Measurements from ENCODE around the gene GRK5. TPM values are rescaled to one million over a fixed set of nuclear protein-coding genes. Genes with fewer than 3 reads are reported as not detected.
A peak's percentile ranks its signal among the peaks of the same experiment; 100 is the strongest.

Gene GRK5
- total RNA-seq, 1 experiment from 2014 or later = 1.2 TPM

- no peaks in the 10 kb centered on the region for H3K36me3 ChIP-seq (replicated peaks; ENCODE audit: control insufficient read depth, insufficient read depth, low read length)
- DNase-seq = no peak
- H3K4me3 ChIP-seq (ENCODE audit: insufficient read depth, low read depth, low read length) = no peak overlapping the region
- no peaks in the 10 kb centered on the region for H3K27me3 ChIP-seq (ENCODE audit: control insufficient read depth, insufficient read depth, low read length)
Measured at GRCh38 chr10:119495021-119495505, 287.7 kb downstream of the GRK5 start.

GRCh38 chr10:119495545-119495944 lies 288.2 kb downstream of the GRK5 start:
- no peak for DNase-seq
- Histone ChIP-seq H3K36me3 (replicated peaks; ENCODE audit: control insufficient read depth, insufficient read depth, low read length) (no peaks in the 10 kb centered on the region), H3K27me3 (ENCODE audit: control insufficient read depth, insufficient read depth, low read length) (no peaks in the 10 kb centered on the region), H3K4me3 (ENCODE audit: insufficient read depth, low read depth, low read length) (no peak overlapping the region)

- no peaks in the 10 kb centered on the region for H3K27me3 ChIP-seq (ENCODE audit: control insufficient read depth, insufficient read depth, low read length)
- H3K36me3 ChIP-seq (replicated peaks; ENCODE audit: control insufficient read depth, insufficient read depth, low read length) = no peaks in the 10 kb centered on the region
- no peak for DNase-seq
- no peak overlapping the region for H3K4me3 ChIP-seq (ENCODE audit: insufficient read depth, low read depth, low read length)
Measured at GRCh38 chr10:119496273-119496672, 288.9 kb downstream of the GRK5 start.

- Histone ChIP-seq H3K27me3 (ENCODE audit: control insufficient read depth, insufficient read depth, low read length) (no peaks in the 10 kb centered on the region), H3K4me3 (ENCODE audit: insufficient read depth, low read depth, low read length) (no peak overlapping the region), H3K36me3 (replicated peaks; ENCODE audit: control insufficient read depth, insufficient read depth, low read length) (no peaks in the 10 kb centered on the region)
- DNase-seq = no peak
Measured at GRCh38 chr10:119497243-119497642, 289.9 kb downstream of the GRK5 start.

- no peak for DNase-seq
- Histone ChIP-seq H3K4me3 (ENCODE audit: insufficient read depth, low read depth, low read length) (no peak overlapping the region), H3K27me3 (ENCODE audit: control insufficient read depth, insufficient read depth, low read length) (no peaks in the 10 kb centered on the region), H3K36me3 (replicated peaks; ENCODE audit: control insufficient read depth, insufficient read depth, low read length) (no peaks in the 10 kb centered on the region)
Measured at GRCh38 chr10:119498889-119499676, 291.7 kb downstream of the GRK5 start.

- Histone ChIP-seq H3K27me3 (ENCODE audit: control insufficient read depth, insufficient read depth, low read length) (no peaks in the 10 kb centered on the region), H3K36me3 (replicated peaks; ENCODE audit: control insufficient read depth, insufficient read depth, low read length) (no peaks in the 10 kb centered on the region), H3K4me3 (ENCODE audit: insufficient read depth, low read depth, low read length) (no peak overlapping the region)
- DNase-seq = no peak
Measured at GRCh38 chr10:119499677-119500002, 292.3 kb downstream of the GRK5 start.

- Histone ChIP-seq H3K27me3 (ENCODE audit: control insufficient read depth, insufficient read depth, low read length) (no peaks in the 10 kb centered on the region), H3K36me3 (replicated peaks; ENCODE audit: control insufficient read depth, insufficient read depth, low read length) (no peaks in the 10 kb centered on the region), H3K4me3 (ENCODE audit: insufficient read depth, low read depth, low read length) (no peak overlapping the region)
- DNase-seq = no peak
Measured at GRCh38 chr10:119500123-119500795, 292.9 kb downstream of the GRK5 start.

GRCh38 chr10:119500821-119501220 lies 293.4 kb downstream of the GRK5 start:
- H3K27me3 ChIP-seq (ENCODE audit: control insufficient read depth, insufficient read depth, low read length) = no peaks in the 10 kb centered on the region
- no peak for DNase-seq
- H3K36me3 ChIP-seq (replicated peaks; ENCODE audit: control insufficient read depth, insufficient read depth, low read length) = no peaks in the 10 kb centered on the region
- H3K4me3 ChIP-seq (ENCODE audit: insufficient read depth, low read depth, low read length) = no peak overlapping the region

GRCh38 chr10:119501690-119502089 lies 294.3 kb downstream of the GRK5 start:
- no peaks in the 10 kb centered on the region for H3K36me3 ChIP-seq (replicated peaks; ENCODE audit: control insufficient read depth, insufficient read depth, low read length)
- no peak for DNase-seq
- no peak overlapping the region for H3K4me3 ChIP-seq (ENCODE audit: insufficient read depth, low read depth, low read length)
- no peaks in the 10 kb centered on the region for H3K27me3 ChIP-seq (ENCODE audit: control insufficient read depth, insufficient read depth, low read length)

- Histone ChIP-seq H3K4me3 (ENCODE audit: insufficient read depth, low read depth, low read length) (no peak overlapping the region), H3K27me3 (ENCODE audit: control insufficient read depth, insufficient read depth, low read length) (no peaks in the 10 kb centered on the region), H3K36me3 (replicated peaks; ENCODE audit: control insufficient read depth, insufficient read depth, low read length) (no peaks in the 10 kb centered on the region)
- DNase-seq = no peak
Measured at GRCh38 chr10:119502209-119502608, 294.8 kb downstream of the GRK5 start.

GRCh38 chr10:119502618-119503155 lies 295.3 kb downstream of the GRK5 start:
- Histone ChIP-seq H3K36me3 (replicated peaks; ENCODE audit: control insufficient read depth, insufficient read depth, low read length) (no peaks in the 10 kb centered on the region), H3K27me3 (ENCODE audit: control insufficient read depth, insufficient read depth, low read length) (no peaks in the 10 kb centered on the region), H3K4me3 (ENCODE audit: insufficient read depth, low read depth, low read length) (no peak overlapping the region)
- DNase-seq = peak; percentile 26

- DNase-seq = no peak
- H3K27me3 ChIP-seq (ENCODE audit: control insufficient read depth, insufficient read depth, low read length) = no peaks in the 10 kb centered on the region
- H3K36me3 ChIP-seq (replicated peaks; ENCODE audit: control insufficient read depth, insufficient read depth, low read length) = no peaks in the 10 kb centered on the region
- no peak overlapping the region for H3K4me3 ChIP-seq (ENCODE audit: insufficient read depth, low read depth, low read length)
Measured at GRCh38 chr10:119503821-119504220, 296.4 kb downstream of the GRK5 start.

GRCh38 chr10:119504651-119505050 lies 297.3 kb downstream of the GRK5 start:
- Histone ChIP-seq H3K36me3 (replicated peaks; ENCODE audit: control insufficient read depth, insufficient read depth, low read length) (no peaks in the 10 kb centered on the region), H3K4me3 (ENCODE audit: insufficient read depth, low read depth, low read length) (no peak overlapping the region), H3K27me3 (ENCODE audit: control insufficient read depth, insufficient read depth, low read length) (no peaks in the 10 kb centered on the region)
- no peak for DNase-seq

- H3K4me3 ChIP-seq (ENCODE audit: insufficient read depth, low read depth, low read length) = no peak overlapping the region
- H3K36me3 ChIP-seq (replicated peaks; ENCODE audit: control insufficient read depth, insufficient read depth, low read length) = no peaks in the 10 kb centered on the region
- DNase-seq = no peak
- H3K27me3 ChIP-seq (ENCODE audit: control insufficient read depth, insufficient read depth, low read length) = no peaks in the 10 kb centered on the region
Measured at GRCh38 chr10:119505131-119505551, 297.8 kb downstream of the GRK5 start.

Data from H7 (cell line).